ENCODE results near the gene SLF2. TPM values are rescaled to one million over a fixed set of nuclear protein-coding genes. Genes with fewer than 3 reads are reported as not detected.

Gene SLF2
- total and polyA plus RNA-seq, 9 donors: 19.6 to 81.9 (median 40.3) TPM

DNA sequence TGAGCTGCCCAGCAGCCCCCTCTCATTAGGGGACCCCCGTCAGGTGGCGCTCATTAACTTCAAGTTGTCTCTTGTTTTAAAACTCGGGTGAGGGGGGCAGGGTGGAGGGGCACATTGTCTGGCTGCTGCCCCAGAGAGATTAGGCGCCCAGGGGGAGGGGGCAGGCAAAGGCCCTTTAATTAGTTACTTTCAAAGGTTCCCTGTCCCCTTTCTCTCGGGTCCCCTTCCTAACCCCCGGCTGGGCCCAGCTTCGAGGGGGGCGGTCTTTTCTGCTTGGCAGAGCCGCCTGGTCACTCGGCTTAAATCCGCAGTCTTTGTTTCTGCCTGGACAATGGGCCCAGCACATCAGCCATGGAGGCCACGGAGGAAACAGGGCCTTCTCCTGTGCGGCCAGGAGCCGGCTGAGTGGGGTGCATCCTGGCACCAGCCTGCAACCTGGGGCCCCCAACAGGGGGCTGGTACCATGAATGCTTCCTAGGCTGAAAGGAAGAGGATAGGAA lies 38.9 kb upstream of the SLF2 start:
- intact Hi-C loops (cut with DNase I): loop anchor here in 2 of 4 donors (10.0 kb wide), 2 partner anchors 309 to 539 kb away; partner anchors contain the start of gene PKD2L1 (in 1 of the 2)
- Histone ChIP-seq H3K27ac (no peak overlapping the region), H3K27me3 (no peaks in the 10 kb centered on the region), H3K4me3 (no peak overlapping the region), H3K9me3 (no peaks in the 10 kb centered on the region), H3K36me3 (no peaks in the 10 kb centered on the region), H3K4me1 (ENCODE audit: insufficient read depth) (no peaks in the 10 kb centered on the region)
- no peak for DNase-seq
- 71 to 74% (median 72%) methylated on average over 14 of the region's 14 CpGs for WGBS, 3 donors
- TF ChIP-seq POLR2A (IDR thresholded peaks at IDR 0.05) (no peak), EP300 (IDR thresholded peaks at IDR 0.05) (no peak)
- TF ChIP-seq, protein P1, sequence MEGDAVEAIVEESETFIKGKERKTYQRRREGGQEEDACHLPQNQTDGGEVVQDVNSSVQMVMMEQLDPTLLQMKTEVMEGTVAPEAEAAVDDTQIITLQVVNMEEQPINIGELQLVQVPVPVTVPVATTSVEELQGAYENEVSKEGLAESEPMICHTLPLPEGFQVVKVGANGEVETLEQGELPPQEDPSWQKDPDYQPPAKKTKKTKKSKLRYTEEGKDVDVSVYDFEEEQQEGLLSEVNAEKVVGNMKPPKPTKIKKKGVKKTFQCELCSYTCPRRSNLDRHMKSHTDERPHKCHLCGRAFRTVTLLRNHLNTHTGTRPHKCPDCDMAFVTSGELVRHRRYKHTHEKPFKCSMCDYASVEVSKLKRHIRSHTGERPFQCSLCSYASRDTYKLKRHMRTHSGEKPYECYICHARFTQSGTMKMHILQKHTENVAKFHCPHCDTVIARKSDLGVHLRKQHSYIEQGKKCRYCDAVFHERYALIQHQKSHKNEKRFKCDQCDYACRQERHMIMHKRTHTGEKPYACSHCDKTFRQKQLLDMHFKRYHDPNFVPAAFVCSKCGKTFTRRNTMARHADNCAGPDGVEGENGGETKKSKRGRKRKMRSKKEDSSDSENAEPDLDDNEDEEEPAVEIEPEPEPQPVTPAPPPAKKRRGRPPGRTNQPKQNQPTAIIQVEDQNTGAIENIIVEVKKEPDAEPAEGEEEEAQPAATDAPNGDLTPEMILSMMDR (IDR thresholded peaks at IDR 0.05): no peak

DNA sequence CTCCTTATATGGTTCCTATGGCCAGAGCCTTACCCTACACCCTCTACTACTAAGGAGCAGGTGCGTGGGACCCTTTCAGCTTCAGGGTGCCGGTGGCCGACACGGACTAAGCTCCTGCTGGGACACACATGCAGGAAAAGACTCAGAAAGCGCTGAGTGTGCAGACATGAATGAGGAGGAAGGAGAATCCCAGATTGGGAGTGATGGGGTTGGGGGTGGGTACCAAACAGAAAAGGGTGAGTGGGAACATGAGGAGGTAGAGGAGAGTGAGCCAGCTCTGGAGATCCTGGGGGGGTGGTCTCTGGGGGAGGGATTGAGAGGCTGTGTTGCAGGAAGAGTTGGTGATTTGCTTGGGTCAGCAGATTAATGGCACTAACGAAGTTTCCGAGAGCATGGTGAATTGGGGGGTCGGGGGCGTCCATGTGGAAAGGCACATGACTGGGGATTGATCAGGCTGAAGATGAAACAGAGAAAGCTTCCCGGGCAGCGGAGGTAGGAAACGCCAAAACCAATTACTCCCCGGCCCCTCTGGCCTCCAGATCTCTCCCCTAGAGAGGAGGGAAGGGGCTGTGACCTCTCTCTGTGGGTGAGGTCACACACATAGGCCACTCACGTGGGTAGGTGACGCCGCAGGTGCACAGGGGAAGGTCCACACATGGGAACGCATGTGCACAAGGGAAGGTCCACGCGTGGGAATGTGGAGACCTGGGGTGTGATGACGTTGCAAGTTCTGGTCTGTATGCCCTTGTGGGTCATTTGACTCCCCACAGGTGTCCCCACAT lies 37.9 kb upstream of the SLF2 start:
- intact Hi-C loops (cut with DNase I): loop anchor here in 2 of 4 donors (5.0 to 10.0 kb wide), 3 partner anchors 310 to 540 kb away; partner anchors contain the start of gene PKD2L1 (in 1 of the 2)
- 73 to 74% (median 73%) methylated on average over 20 of the region's 20 CpGs for WGBS, 3 donors
- no peaks in the 10 kb centered on the region for H3K27me3 ChIP-seq

DNA sequence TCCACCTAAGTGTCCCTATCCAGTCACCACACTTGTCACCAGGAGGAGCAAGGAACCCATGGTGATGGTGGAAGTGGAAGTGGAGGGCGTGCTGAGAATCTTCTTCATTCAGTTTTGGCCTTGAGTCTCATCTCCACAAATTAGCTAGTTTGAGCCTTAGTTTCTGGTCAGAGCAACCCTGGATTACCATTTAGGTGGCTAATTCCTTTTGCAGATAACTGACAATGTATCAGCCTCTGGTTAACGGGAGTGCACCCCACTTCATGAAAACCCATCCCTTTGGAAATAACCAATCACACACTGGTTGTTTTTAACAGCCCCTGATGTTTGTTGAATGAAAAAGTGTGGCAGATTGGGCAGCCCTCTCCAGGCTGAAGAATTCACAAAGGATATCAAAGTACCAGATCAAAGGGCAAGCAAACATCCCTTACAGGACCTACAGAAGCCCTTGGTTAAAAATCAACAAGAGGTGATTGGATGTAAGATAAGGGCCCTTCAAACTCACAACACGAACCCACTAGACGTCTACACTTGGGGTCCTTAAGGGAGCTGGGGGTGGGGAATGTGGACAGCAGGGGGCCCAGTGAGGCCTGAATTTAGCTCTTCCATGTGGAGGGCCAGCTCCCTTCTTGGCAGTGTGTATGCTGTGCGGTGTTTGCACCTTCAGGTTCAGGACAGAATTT lies 37.1 kb upstream of the SLF2 start:
- Histone ChIP-seq H3K27ac (no peak overlapping the region), H3K27me3 (no peaks in the 10 kb centered on the region), H3K9me3 (no peaks in the 10 kb centered on the region), H3K36me3 (no peaks in the 10 kb centered on the region), H3K4me1 (ENCODE audit: insufficient read depth) (no peaks in the 10 kb centered on the region), H3K4me3 (no peak overlapping the region)
- 56 to 72% (median 67%) methylated on average over 5 of the region's 5 CpGs for WGBS, 3 donors
- intact Hi-C loops (cut with DNase I): loop anchor here in 2 of 4 donors (5.0 to 10.0 kb wide), 3 partner anchors 311 to 541 kb away; partner anchors contain the start of gene PKD2L1 (in 1 of the 2)
- no peak for TF ChIP-seq POLR2A (IDR thresholded peaks at IDR 0.05)
- TF ChIP-seq, protein P1 (IDR thresholded peaks at IDR 0.05): no peak
- no peak for TF ChIP-seq EP300 (IDR thresholded peaks at IDR 0.05)
- no peak for DNase-seq

More for the DNA sequence above, 37.9 kb upstream of the SLF2 start:
- Histone ChIP-seq H3K27ac (no peak overlapping the region), H3K4me1 (ENCODE audit: insufficient read depth) (no peaks in the 10 kb centered on the region), H3K36me3 (no peaks in the 10 kb centered on the region), H3K4me3 (no peak overlapping the region), H3K9me3 (no peaks in the 10 kb centered on the region)
- TF ChIP-seq EP300 (IDR thresholded peaks at IDR 0.05) (no peak), POLR2A (IDR thresholded peaks at IDR 0.05) (no peak)
- TF ChIP-seq, protein P1 (IDR thresholded peaks at IDR 0.05): no peak
- no peak for DNase-seq
